Liver (tissue), 3 donors: ENCODE results near the gene CYLD.

Experiments
- ATF3 ChIP-seq: IDR thresholded peaks from 2 replicates; pipeline ENCODE4 v1.6.1; 2016; ENCODE audit warnings: antibody characterized with exemption
- FOXA1 ChIP-seq: IDR thresholded peaks from 2 replicates; pipeline ENCODE4 v1.6.1; 2016; ENCODE audit warnings: antibody characterized with exemption
- FOXA2 ChIP-seq: IDR thresholded peaks from 2 replicates; pipeline ENCODE4 v1.6.1; 2016; ENCODE audit warnings: antibody characterized with exemption
- GABPA ChIP-seq, 2 donors: IDR thresholded peaks in 1 of 2; conservative IDR thresholded peaks in 1 of 2; 2 replicates each; pipeline ENCODE4 v1.6.1; 2016; ENCODE audit warnings: antibody characterized with exemption in 2 of 2, mild to moderate bottlenecking in 1 of 2, moderate library complexity in 1 of 2
- HNF4A ChIP-seq, 2 donors: conservative IDR thresholded peaks; 2 replicates each; pipeline ENCODE4 v1.6.1; 2016; ENCODE audit warnings: antibody characterized with exemption in 2 of 2, mild to moderate bottlenecking in 2 of 2
- HNF4G ChIP-seq: IDR thresholded peaks from 2 replicates; pipeline ENCODE4 v1.6.1; 2016; ENCODE audit warnings: antibody characterized with exemption
- JUND ChIP-seq, 2 donors: IDR thresholded peaks; 2 replicates each; pipeline ENCODE4 v1.6.1; 2016; ENCODE audit warnings: antibody characterized with exemption in 2 of 2
- MAX ChIP-seq: IDR thresholded peaks from 2 replicates; pipeline ENCODE4 v1.6.1; 2016; ENCODE audit warnings: antibody characterized with exemption
- RAD21 ChIP-seq, 2 donors: IDR thresholded peaks; 2 replicates each; pipeline ENCODE4 v1.6.1; 2016; ENCODE audit warnings: antibody characterized with exemption in 2 of 2, mild to moderate bottlenecking in 2 of 2
- SP1 ChIP-seq: IDR thresholded peaks from 2 replicates; pipeline ENCODE4 v1.6.1; 2018; ENCODE audit warnings: antibody characterized with exemption, mild to moderate bottlenecking
- TAF1 ChIP-seq: conservative IDR thresholded peaks from 2 replicates; pipeline ENCODE4 v1.6.1; 2016; ENCODE audit warnings: antibody characterized with exemption, mild to moderate bottlenecking
- YY1 ChIP-seq: IDR thresholded peaks from 2 replicates; pipeline ENCODE4 v1.6.1; 2016; ENCODE audit warnings: antibody characterized with exemption, mild to moderate bottlenecking
- TF ChIP-seq, protein P1 (sequence below): fragments of 150-350 bp; IDR thresholded peaks from 2 replicates; pipeline ENCODE4 v1.5.1; 2017; ENCODE audit warnings: improper control_type of control experiment, low read depth, low read length; ENCODE audit not compliant: missing input control
- TF ChIP-seq, protein P2 (sequence below): IDR thresholded peaks from 2 replicates; pipeline ENCODE4 v1.6.1; 2016; ENCODE audit warnings: antibody characterized with exemption, mild to moderate bottlenecking
- donor health status: healthy.
- donor health status: healthy.

DNA sequence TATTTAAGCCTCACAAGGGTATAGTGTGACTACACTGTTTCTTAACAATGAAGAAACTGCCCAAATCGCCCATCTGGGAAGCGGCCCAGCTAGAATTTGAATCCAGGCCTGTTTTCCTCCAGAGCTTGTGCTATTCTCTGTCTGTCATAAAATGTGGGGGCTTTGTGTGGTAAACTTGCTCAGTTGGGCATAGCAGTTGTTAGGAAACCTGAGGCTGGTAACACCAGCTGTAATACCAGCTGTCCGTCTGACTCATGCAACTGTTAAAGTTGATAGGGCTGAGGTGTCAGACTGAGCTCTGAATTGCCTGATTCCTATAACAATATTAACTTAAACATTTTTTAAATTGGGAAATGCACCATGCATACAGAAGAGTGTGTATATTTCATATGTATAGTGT lies 39.2 kb upstream of the CYLD start:
- TF ChIP-seq MAX (no peak), JUND (IDR thresholded peaks at IDR 0.05) (no peak), ATF3 (no peak), YY1 (no peak), HNF4G (no peak), TAF1 (no peak), RAD21 (IDR thresholded peaks at IDR 0.05) (no peak), GABPA (IDR thresholded peaks at IDR 0.05 in 1 of 2, conservative IDR thresholded peaks at IDR 0.05 in 1 of 2) (no peak), SP1 (no peak), FOXA1 (no peak), FOXA2 (no peak), HNF4A (conservative IDR thresholded peaks at IDR 0.05) (no peak)
- TF ChIP-seq, protein P1, sequence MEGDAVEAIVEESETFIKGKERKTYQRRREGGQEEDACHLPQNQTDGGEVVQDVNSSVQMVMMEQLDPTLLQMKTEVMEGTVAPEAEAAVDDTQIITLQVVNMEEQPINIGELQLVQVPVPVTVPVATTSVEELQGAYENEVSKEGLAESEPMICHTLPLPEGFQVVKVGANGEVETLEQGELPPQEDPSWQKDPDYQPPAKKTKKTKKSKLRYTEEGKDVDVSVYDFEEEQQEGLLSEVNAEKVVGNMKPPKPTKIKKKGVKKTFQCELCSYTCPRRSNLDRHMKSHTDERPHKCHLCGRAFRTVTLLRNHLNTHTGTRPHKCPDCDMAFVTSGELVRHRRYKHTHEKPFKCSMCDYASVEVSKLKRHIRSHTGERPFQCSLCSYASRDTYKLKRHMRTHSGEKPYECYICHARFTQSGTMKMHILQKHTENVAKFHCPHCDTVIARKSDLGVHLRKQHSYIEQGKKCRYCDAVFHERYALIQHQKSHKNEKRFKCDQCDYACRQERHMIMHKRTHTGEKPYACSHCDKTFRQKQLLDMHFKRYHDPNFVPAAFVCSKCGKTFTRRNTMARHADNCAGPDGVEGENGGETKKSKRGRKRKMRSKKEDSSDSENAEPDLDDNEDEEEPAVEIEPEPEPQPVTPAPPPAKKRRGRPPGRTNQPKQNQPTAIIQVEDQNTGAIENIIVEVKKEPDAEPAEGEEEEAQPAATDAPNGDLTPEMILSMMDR, result no peak
- TF ChIP-seq, protein P2, sequence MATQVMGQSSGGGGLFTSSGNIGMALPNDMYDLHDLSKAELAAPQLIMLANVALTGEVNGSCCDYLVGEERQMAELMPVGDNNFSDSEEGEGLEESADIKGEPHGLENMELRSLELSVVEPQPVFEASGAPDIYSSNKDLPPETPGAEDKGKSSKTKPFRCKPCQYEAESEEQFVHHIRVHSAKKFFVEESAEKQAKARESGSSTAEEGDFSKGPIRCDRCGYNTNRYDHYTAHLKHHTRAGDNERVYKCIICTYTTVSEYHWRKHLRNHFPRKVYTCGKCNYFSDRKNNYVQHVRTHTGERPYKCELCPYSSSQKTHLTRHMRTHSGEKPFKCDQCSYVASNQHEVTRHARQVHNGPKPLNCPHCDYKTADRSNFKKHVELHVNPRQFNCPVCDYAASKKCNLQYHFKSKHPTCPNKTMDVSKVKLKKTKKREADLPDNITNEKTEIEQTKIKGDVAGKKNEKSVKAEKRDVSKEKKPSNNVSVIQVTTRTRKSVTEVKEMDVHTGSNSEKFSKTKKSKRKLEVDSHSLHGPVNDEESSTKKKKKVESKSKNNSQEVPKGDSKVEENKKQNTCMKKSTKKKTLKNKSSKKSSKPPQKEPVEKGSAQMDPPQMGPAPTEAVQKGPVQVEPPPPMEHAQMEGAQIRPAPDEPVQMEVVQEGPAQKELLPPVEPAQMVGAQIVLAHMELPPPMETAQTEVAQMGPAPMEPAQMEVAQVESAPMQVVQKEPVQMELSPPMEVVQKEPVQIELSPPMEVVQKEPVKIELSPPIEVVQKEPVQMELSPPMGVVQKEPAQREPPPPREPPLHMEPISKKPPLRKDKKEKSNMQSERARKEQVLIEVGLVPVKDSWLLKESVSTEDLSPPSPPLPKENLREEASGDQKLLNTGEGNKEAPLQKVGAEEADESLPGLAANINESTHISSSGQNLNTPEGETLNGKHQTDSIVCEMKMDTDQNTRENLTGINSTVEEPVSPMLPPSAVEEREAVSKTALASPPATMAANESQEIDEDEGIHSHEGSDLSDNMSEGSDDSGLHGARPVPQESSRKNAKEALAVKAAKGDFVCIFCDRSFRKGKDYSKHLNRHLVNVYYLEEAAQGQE, result no peak
